ENCODE measurements around the gene ABHD12.

GRCh38 chr20:25374842-25375241 is 15.8 kb downstream of the ABHD12 start:
- TF ChIP-seq CTCF (conservative IDR thresholded peaks at IDR 0.05) (no peak), EZH2 (IDR thresholded peaks at IDR 0.05; ENCODE audit: low read depth) (no peak)

Data from PC-9 (cell line).